HPDE6-E6E7 (cell line): ENCODE measurements around the gene DHCR7.

ENCODE experiments used
- DNase-seq: peaks from one replicate; pipeline ENCODE4 v3.0.0; 2011; ENCODE audit warnings: missing footprints; ENCODE audit errors: extremely low spot score

DHCR7 gene

GRCh38 chr11:71410363-71410966, 37.7 kb downstream of the DHCR7 start:
- DNase-seq: no peak

- DNase-seq: no peak
These were observed 39.4 kb downstream of the DHCR7 start for GRCh38 chr11:71408826-71409225.

GRCh38 chr11:71407356-71407755, 40.8 kb downstream of the DHCR7 start:
- DNase-seq: no peak

GRCh38 chr11:71406681-71407080, 41.5 kb downstream of the DHCR7 start:
- no peak for DNase-seq

GRCh38 chr11:71404209-71404608, 44.0 kb downstream of the DHCR7 start:
- DNase-seq: no peak

GRCh38 chr11:71402878-71403277, 45.3 kb downstream of the DHCR7 start:
- no peak for DNase-seq

GRCh38 chr11:71400216-71400615, 48.0 kb downstream of the DHCR7 start:
- DNase-seq: no peak

GRCh38 chr11:71399341-71399740, 48.9 kb downstream of the DHCR7 start:
- DNase-seq: no peak

- no peak for DNase-seq
These were observed 50.2 kb downstream of the DHCR7 start for GRCh38 chr11:71397961-71398360.

GRCh38 chr11:71397331-71397860, 50.8 kb downstream of the DHCR7 start:
- no peak for DNase-seq

GRCh38 chr11:71396548-71397123, 51.6 kb downstream of the DHCR7 start:
- no peak for DNase-seq

GRCh38 chr11:71395774-71396173, 52.4 kb downstream of the DHCR7 start:
- DNase-seq: no peak

GRCh38 chr11:71395263-71395560, 53.0 kb downstream of the DHCR7 start:
- DNase-seq: no peak

- DNase-seq: no peak
These were observed 54.9 kb downstream of the DHCR7 start for GRCh38 chr11:71393283-71393682.

GRCh38 chr11:71391796-71392195, 56.4 kb downstream of the DHCR7 start:
- no peak for DNase-seq

GRCh38 chr11:71391352-71391751, 56.8 kb downstream of the DHCR7 start:
- DNase-seq: no peak

- DNase-seq: no peak
These were observed 59.5 kb downstream of the DHCR7 start for GRCh38 chr11:71388637-71389235.

GRCh38 chr11:71387784-71388636, 60.2 kb downstream of the DHCR7 start:
- no peak for DNase-seq

GRCh38 chr11:71387200-71387599, 61.0 kb downstream of the DHCR7 start:
- DNase-seq: no peak

- no peak for DNase-seq
These were observed 62.0 kb downstream of the DHCR7 start for GRCh38 chr11:71386202-71386601.

GRCh38 chr11:71385091-71385490, 63.1 kb downstream of the DHCR7 start:
- DNase-seq: no peak

- no peak for DNase-seq
These were observed 63.6 kb downstream of the DHCR7 start for GRCh38 chr11:71384561-71384960.
